ENCODE data around the gene ZIC4. TPM values are rescaled to one million over a fixed set of nuclear protein-coding genes. Genes with fewer than 3 reads are reported as not detected.

ZIC4 gene
- total RNA-seq, 1 donor from 2014 or later, result not detected

- no peak for DNase-seq (ENCODE audit: low spot score)
These were observed 12.0 kb upstream of the ZIC4 start for GRCh38 chr3:147418371-147418781.

DNA sequence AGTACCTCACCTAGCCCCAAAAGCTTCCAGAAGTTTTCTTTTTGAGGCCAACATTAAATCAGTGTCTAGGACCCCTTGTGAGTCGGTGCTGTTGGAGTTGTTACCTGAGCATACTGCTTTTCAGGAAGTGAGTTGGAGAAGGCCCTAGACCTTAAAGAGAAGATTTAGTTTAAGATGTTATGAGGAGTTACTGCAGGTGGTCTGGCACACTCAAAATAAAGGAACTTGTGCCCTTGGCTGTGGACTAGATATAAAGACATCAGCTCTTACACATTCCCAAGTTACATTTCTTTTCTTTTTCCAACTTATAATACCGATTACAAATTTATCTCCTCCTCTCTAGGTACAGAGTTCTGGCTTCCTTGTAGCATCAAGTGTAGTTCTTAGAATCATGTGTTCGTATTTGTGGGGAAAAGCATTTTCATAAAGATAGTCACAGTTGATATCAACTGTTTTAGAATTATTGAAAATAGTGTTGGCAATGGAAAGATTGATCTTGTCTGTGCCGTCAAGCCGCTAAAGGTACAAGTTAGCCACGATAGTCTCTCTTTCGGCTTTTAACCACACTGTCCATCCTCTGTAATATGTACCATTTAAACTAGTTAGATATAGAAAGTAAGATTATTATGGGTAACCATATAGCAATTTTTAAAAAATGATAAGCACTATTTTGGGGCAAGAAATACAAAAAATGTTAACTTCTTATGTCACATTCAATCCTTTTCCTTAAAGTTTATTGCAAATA lies 11.4 kb upstream of the ZIC4 start:
- no peak for DNase-seq (ENCODE audit: low spot score)

- DNase-seq (ENCODE audit: low spot score), result no peak
These were observed 10.6 kb upstream of the ZIC4 start for GRCh38 chr3:147416931-147417330.

DNA sequence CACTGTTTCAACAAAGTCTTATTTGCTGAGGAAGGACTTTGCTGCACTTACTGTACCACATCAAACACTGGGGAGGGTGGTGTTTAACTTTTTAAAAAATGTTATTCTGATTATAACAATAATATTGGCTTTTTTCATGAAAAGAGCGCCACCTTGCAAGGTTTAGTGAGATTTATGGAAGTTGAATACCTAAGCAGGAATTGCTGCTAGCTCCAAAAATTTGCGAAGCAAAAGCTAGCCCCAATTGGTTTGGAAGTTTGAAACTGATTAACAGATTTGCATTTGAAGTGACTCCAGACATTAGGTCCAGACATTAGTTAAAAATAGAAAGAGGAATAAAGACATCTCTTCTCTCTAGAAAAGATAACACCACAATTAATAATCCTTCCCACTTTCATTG lies 9.5 kb upstream of the ZIC4 start:
- no peak for DNase-seq (ENCODE audit: low spot score)

DNA sequence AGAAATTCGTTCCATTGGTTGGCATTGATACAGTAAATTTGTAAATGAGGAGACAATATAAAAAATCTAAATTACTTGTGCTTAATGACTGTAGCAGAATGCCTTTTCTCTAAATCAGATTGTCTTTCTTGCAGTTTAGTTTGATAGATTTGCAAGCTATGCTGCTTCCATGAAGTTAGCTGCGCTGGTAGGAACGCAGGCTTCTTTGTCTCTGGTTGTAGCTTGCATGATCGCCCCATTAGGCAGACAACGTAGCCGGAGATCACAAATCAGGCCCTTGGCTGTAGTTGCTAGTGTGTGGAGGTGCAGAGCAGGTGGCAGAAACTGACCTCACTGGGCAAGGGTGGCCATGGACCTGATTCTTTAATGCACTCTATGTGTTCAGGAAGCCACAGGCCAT lies 8.9 kb upstream of the ZIC4 start:
- no peak for DNase-seq (ENCODE audit: low spot score)

DNA sequence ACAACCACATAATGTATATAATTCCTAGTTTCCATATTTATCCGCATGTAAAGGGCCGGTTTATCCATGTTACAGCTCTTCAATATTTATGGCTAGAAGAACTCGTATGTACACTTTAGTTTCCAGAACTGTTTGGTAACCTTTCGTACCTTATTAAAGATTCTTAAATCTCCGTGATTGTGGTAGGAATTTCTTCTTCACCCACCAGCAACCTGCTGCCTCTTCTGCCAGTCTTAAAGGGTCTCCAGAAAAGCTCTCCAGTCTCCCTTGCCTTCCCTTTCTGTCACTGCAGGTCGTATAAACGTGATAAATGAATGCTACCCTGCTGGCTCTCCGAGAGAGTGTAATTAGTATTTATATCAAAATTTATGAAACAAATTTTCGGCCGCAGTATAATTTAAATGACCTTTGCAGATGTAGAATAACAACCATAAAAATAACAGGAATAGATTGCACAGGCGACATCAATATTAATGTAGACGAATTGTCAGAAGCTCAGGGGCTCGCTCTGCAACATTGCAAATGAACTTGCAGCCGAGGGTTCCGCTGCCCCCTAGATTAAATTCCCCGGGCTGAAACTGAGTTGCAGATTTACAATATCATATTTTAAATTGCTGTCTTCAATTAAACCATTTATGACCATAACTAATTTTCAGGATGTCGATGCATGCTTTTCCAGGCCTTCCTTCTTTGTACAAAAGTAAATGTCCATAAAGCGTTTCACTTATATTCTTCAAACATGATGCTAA lies 8.2 kb upstream of the ZIC4 start:
- DNase-seq (ENCODE audit: low spot score), result no peak

DNA sequence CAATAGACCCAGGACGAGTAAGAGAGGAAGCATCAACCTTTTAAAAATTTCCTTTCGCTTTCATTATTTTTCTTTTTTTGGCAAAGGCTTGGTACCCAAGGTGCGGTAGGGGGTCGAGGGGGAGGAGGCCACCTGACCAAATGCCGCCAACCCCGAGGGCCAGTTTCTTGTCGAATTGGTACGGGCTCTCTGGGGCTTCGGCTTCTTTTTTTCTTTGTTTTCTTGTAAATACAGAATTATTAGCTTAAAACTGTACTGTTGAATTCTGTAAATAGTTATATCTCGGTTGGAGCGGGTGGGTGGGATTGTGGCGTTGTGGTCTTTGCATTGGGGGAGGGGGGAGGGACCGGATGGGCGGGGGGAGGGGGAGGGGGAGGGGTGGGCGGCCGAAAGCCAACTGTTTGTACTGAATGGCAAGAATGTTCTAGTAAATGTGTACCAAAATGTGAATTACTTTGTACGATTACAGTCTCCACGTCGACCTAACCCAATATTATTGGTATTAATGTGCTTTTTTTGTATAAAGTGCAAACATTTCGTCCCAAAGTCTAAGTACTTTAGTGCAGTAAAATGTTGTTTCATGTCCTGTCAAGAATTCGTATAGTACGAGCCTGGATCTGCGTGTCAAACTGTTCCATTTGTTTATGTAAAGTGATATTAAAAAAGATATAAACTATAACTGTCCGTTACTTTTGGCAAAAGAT lies 7.5 kb upstream of the ZIC4 start:
- no peak for DNase-seq (ENCODE audit: low spot score)

DNA sequence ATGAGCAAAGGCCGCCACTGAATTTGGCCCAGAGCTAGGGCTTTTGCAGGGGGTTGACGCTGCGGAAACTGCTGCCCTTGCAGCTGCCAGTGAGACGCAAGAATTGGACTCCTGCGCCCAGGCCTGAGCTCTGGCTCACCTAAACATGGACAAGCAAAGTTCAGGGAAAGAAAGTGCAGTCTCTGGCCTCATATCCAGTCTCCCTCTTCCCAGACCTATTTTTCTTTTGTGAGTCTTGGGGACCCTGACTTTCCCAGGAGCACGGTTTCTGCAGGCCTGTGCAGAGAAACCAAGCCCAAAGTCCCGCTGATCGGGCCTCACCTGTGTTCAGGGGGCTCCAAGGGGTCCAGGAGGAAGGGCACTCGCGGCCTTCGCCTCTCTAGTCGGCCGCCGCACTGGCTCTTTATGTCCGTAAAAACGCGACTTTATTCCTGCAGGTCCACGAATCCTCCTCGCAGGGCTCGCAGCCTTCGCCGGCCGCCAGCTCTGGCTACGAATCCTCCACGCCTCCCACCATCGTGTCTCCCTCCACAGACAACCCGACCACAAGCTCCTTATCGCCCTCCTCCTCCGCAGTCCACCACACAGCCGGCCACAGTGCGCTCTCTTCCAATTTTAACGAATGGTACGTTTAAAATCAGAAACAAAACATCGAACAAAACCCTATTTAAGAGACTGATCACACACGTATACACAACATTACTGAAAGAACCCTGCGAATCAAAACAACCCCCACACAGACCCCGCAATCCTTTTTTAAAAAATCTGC lies 6.8 kb upstream of the ZIC4 start:
- DNase-seq (ENCODE audit: low spot score), result no peak

- DNase-seq (ENCODE audit: low spot score), result no peak
These were observed 6.0 kb upstream of the ZIC4 start for GRCh38 chr3:147412261-147412916.

DNA sequence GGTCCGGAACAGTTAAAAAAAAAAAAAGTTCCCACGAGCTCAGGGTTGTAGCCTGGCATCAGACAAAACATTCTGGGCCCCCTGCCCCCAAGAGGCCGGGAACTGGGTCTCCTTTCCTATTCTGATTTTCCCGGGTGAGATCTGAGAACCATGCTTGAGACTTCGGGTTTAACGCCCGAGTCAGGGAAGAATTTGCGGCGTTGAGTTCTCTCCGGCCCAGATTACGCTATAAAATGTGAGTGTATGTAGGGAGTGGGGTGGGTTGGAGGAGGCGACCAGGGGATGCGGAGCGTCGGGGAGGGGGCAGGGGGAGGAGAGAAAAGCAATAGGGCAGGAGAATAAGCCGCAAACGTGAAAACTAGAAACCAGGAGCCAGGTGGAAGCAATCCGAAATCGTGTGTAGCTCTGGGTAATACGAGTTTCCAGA lies 5.5 kb upstream of the ZIC4 start:
- DNase-seq (ENCODE audit: low spot score), result no peak

DNA sequence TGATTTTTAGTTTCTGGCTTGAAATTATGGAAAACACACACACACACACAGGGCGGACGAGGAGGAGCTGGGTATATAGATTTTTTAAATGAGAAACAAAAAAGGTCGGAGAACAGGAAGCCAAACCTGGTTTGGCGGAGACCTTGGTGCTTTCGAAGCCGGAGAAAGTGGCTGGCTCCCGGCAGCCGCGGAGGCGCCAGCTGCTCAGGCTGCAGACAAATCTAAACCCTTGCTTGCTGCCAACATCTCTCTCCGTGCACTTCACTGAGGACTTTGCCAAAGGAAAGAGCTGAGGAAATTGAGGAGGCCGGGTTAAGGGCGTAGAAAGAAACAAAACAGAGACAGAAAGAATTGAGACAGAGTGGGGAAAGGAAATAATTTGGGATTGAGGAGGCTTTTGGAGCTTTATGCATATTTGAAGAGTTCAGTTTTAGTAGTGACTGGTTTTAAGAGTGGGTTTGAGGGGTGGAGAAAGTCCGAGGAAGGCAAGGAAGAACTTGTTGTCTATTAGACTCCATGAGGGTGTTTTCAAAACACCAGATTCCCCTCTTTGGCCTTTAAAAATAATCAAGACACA lies 5.0 kb upstream of the ZIC4 start:
- no peak for DNase-seq (ENCODE audit: low spot score)

DNA sequence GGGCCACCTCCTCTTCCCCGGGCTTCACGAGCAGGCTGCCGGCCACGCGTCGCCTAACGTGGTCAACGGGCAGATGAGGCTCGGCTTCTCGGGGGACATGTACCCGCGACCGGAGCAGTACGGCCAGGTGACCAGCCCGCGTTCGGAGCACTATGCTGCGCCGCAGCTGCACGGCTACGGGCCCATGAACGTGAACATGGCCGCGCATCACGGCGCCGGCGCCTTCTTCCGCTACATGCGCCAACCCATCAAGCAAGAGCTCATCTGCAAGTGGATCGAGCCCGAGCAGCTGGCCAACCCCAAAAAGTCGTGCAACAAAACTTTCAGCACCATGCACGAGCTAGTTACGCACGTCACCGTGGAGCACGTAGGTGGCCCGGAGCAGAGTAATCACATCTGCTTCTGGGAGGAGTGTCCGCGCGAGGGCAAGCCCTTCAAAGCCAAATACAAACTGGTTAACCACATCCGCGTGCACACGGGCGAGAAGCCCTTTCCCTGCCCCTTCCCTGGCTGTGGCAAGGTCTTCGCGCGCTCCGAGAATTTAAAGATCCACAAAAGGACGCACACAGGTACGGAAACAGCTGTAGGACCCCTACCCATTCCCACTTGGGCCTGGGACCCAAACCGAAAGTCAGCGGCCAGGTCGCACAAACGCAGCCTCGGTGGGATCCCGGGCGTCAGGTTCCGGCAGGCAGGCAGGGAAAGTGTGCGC lies 4.3 kb upstream of the ZIC4 start:
- DNase-seq (ENCODE audit: low spot score), result no peak

- no peak for DNase-seq (ENCODE audit: low spot score)
These were observed 3.8 kb upstream of the ZIC4 start for GRCh38 chr3:147410116-147410525.

DNA sequence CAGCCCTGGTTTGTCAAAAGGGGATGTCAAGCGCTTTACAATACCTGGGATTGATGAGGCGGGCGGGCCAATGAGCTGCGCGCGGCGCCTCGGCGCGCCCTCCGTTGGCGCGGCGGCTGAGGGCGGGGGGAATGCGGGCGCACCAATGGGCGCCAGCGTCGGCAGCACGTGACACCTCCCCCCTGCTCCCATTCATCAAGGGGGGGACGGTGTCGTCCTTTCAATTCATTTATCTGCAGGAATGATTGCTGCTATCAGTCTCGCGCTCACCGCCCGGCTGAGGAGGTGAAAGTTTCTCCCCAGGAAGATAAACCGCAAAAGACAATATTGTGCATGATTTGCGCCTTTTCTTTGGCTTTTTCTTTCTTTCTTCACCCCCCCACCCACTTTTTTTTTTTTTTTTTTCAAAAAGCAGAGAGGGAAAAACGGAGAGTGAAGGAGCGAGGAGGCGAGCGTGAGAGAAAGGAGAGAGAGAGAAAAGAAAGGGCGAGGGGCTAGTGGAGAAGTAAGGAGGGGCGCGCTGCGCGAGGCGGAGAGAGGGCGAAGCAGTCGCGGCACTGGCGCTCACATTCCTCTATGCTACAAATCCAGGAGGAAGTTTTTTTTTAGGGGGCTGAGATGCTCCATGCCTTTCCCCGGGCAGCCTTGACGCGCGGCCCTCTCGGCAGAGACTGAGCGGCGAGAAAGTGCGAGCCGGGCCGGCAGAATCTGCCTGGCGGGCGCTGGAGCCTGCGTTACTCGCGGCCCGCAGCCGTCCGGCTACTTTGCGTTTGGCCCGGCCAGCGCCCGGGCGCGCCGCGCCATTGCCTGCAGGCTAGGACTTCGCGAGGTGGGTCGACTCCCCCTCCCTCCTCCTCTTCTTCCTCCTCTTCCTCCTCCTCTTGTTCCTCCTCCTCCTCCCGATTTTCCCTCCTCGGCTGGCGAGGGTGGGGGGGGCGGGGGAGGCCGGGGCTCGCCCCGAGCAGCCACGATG lies 3.1 kb upstream of the ZIC4 start, which contains the start of gene ZIC1:
Gene ZIC1 (plus strand): TSS at position 223 of the 973 bp plus-strand sequence. CDS start 748 bp downstream, at position 971.
- no peak for DNase-seq (ENCODE audit: low spot score)

GRCh38 chr3:147408188-147409100 lies 2.1 kb upstream of the ZIC4 start:
- no peak for DNase-seq (ENCODE audit: low spot score)

GRCh38 chr3:147407498-147408187 lies 1.3 kb upstream of the ZIC4 start:
- DNase-seq (ENCODE audit: low spot score), result no peak

DNA sequence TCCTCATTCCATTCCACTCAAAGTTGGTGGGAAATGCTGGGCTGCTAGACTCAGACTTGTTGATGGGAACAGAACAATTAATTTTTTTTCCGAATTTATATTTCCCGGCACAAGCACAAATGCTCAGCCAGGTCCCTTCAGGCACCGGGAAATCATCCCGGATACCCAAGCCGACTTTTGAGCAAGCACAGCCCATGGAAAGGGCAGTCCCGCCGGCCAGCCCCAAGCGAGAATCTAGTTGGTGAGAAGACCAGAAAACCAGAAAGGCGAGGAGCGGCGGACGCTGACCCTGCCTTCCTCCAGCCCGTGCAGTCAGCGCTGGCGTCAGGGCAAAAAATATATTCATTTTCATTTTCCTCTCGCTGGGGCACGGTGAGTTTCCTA lies 763 bp upstream of the ZIC4 start:
- DNase-seq (ENCODE audit: low spot score), result no peak

All from mesenteric fat pad (tissue), 1 donor.